GDM1 (cell line): ENCODE data around the gene LDB3.
"Not testable (repeated sequence)": the region's sequence is repeated elsewhere in the genome, so short reads cannot be mapped to it uniquely, and the experiment has no call there.

Source experiments
- DNase-seq: peaks from one replicate; lab custom pipeline; 2025; lab: John Stamatoyannopoulos, UW

LDB3 gene

DNA sequence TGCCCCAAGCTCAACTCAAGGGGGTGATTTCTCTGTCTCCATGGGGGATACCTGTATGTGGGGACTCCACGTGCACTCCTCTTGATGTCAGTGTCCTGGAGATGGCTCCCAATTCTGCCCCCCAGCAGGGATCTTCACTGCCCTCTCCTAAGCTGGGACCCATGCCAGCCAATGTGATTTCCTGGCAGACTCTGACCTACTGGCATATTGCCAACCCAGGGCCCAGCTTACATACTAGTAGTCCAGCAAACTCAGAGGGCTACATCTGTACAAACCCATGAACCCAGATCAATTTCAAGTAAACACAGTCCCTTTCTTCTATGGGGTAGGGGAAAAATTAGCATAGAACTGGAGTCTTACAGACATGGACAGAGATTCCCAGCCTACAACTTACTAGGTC is 61.9 kb downstream of the LDB3 start:
- no peak for DNase-seq

DNA sequence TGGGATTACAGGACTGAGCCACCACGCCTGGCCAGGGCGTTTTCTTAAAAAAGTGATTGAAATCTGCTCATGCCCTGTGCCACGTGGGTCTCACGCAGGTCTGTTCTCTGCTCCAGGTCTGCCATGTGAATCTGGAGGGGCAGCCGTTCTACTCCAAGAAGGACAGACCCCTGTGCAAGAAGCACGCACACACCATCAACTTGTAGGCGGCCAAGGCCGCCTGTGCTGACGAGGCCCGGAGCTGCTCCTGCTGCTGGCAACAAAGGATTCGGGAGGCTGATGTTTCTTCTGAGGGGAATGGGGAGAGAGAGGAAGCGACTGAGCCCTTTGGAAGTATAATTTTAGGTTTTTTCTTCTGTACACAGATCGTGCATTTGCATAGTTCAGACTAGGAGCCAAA is 64.5 kb downstream of the LDB3 start:
- DNase-seq: no peak

DNA sequence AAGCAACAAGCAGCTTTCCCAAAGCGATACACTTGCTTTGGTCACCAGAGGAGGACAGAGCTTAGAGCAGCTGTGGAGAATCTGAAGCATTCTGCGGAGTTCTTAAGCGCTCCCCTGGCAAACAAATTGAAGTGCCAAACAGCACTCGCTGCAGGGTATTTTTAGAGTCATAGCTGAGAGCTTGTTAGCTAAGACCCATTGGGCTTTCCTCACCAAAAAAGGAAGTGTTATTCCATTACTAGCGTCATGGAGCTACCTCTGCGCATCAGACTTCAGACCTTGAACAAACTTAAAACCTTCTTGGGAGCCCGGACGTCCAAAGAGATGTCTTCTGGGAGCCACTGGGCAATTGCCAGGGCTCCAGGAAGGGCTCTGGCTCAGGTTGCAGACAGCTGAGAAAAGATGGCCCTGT is 65.0 kb downstream of the LDB3 start:
- DNase-seq: no peak

DNA sequence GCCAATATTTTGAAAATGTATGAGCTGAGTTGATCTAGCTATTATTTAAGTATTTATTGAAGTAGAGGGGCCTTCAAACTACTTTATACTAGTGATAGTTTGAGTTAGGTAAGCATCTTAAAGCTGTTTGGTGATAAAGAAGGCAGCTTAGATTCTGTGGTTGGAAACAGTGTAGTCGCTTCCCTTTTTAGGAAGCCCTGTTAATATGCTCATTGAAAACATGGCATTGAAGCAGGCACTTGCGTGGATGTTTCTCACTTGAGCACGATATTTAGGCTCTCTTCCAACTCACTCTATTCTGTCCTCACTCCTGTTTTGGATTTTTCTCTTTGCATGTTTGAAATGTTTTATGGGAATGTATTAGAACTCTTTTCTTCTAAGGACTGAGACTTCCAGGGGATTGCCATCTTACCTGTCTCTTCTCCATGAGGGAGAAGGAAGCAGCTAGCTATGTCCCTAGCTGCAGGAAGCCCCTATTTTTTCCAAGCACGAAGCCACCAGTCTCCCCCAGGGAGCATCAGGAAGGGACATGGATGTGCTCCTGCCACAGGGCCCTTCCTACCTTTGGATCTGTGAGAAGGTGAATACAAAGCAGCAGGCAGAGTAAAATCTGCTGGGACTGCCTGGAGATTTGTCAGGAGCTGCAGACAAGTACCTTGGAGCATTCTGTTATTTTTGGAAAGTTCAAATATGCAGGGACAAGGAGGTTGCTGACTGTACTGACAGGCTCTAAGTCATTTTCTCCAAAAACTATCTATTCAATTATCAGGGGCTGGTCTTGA is 66.1 kb downstream of the LDB3 start:
- DNase-seq: peak; percentile 24

DNA sequence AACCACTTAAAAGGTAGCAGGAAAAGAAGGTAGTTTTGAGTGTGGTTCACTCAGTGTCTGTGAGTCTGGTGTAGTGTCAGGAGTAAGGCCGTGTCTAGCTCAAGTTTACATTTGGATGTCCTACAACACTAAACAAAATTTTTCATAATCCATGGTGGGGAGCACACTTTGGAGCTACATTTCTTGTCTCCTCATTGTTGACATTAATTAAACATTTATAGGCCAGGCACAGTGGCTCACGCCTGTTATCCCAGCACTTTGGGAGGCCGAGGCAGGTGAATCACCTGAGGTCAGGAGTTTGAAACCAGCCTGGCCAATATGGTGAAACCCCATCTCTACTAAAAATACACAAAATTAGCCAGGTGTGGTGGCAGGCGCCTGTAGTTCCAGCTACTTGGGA is 67.0 kb downstream of the LDB3 start:
- not testable (repeated sequence) for DNase-seq

DNA sequence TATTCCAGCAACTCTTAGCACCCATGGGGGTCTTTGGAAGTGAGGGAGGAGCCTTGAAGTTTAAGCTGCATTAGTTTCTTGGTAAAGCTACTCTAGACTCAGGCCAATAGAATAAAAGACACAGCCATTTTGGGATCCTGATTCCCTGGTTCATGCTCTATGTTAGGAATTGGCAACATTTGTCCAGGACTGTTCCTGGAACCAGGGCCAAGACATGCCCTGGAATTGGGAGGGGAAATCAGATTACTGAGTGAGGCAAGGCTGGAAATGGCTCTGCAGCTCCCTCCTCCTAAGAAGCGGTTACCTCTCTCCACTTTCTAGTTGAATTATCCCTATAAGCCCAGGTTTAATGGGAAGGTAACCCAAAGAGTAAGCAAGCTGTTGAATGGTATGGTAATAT is 73.9 kb downstream of the LDB3 start:
- DNase-seq: no peak

DNA sequence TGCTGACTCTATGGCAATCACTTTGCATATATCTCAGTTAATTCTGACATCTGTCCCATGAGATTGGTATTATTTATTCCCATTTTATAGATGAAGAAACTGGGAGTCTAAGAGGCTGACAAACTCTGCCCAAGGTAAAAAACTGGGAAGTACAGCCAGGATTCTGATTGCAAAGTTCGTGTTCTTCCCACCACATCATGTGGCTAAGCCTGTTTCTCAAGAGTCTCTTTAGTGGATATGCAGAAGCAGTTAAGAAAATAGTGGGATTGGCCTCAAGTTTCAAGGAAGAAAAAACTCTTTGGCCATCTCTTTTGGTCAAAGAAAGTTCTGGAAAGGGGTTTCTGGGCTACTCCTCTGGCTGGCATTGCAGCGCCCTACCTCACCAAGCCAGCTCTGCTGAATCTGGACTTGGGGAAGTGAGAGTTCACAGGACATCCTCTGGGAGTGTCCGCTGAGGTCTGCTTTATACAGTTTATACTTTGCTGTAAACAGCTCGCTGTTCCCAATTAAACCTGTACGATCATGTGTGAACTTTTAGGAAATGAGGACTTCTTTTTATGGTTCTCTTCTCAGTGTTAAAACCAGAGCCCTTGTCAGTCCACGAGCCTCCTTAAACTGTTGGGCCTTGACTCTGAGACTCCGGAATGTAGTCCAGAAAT is 75.9 kb downstream of the LDB3 start:
- DNase-seq: no peak

DNA sequence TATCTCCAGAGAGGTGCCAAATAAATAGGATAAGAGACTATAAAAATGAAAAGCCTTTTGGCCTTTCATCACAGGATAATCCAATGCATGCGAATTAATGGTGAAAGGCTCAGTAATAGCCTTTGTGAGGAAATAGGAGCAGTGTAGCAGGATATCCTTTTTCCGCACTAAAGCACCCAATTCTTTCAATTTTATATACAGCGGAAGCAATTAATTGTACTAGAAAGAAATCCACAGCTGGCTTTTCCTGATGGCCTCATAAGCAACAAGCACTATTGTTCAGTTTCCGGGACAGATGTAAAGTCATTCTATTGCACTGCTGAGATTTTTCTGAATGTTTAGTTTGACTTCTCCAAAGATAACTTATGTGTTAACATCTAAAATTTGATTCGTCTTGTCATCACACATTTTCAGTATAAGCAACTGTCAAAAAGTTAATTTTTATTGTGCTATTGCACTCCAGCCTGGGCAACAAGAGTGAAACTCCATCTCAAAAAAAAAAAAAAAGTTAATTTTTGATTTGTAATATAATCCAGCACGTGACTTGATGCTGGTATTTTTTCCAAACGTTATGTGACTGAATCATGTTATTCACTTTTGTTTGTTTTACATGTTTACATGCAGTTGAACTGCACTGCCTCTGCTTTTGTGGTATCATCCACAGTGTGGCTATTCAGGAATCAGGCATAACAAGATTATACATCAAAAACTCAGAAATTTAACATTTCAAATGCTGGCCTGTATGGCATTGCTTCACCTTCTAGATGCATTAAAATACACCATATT is 79.7 kb downstream of the LDB3 start:
- no peak for DNase-seq

DNA sequence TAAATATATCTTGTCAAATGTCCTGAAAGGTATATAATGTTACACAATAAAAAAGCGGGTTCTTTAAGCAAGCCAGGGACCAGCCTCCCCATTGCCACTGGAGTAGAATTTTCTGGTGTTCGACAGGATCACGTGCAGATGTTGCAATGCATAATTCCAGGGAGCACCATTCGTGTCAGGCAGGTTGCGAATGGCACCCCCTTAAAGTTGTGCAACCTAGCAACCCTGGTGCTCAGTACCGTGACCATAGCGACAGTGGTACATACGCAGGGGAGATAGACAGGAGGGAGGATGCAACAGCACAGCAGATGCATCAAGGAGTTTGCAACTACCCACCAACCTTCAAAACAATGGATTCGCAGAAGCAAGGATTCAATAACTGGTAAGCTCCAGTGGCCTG is 81.5 kb downstream of the LDB3 start:
- no peak for DNase-seq

DNA sequence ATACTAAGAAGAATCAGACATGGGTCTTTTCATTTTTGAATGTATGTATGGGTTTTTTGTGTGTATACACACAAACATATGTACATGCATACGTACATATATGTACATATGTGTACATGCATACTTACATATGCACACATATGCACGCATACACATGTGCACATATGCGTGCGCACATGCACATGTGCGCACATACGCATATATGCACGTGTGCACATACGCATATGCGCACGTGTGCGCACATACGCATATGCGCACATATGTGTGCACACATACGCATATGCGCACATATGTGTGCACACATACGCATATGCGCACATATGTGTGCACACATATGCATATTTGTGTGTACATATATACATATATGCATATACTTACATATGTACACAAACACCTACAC is 83.2 kb downstream of the LDB3 start:
- no peak for DNase-seq

DNA sequence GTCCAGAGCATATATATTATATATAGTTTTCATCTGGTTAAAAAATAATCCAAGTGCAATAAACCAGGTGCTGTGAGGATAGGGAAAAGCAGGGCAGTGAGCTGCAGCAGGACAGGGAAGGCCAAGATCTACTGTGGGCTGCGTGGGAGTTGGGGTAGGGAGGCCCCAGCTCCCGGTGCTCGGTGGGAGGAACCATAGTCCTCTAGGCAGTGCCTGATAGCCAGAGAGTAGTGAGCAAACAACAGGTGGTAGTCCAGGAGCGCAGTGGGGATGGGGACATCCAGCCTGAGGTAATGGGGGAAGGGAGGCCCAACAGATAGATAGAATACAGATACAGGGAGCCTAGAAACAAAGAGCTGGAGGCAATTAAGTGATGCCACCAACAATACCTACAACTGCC is 84.0 kb downstream of the LDB3 start:
- no peak for DNase-seq

DNA sequence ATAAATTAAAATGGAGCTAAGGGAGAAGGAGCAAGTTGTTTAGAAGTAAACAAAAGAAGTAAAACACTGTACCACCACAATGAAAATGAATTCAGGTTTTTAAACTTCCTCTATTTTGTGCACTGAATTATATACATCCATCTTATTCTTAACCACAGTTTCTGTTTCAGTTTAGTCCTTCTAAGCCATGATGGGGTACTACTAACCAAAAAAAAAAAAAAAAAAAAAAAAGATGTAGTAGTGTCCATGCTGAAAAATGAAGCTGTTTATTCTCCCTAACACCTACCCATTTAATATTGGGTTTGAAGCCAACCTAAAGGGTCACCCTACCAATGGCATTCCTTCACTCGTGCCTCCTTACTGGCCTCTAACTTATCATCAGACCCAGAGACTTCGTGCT is 84.7 kb downstream of the LDB3 start:
- DNase-seq: no peak

DNA sequence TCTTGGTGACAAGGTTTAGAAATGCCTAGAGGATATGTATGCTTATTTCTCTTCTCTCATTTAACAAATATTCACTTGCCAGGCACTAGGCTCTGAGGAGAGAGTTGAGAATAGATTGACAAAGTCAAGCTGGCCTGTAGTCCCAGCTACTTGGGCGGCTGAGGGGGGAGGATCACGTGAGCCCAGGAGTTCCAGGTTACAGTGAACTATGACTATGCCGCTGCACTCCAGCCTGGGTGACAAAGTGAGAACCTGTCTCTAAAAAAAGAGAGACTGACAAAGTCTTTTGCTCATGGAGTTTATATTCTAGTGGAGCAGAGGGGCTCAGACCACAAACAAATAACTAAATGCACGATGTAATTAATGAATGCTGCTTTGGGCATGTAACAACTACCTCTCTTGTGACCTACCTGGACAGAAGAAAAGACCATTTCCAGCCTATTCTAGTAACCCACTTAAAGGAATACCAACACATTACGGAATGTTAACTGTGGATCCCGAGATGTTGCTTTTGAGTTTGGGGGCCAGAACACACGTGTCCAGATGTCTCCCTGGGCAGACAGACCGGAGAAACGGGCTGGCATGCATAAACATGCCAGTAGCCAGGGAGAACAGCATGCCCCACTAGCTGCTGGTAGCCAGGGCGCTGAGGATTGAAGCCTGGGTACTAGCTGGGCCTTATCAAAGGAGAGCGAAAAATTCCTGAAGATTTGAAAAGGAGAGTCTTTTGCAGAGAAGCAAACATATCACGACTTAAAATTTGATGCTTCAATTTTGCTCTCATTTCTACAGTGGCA is 85.5 kb downstream of the LDB3 start:
- no peak for DNase-seq

DNA sequence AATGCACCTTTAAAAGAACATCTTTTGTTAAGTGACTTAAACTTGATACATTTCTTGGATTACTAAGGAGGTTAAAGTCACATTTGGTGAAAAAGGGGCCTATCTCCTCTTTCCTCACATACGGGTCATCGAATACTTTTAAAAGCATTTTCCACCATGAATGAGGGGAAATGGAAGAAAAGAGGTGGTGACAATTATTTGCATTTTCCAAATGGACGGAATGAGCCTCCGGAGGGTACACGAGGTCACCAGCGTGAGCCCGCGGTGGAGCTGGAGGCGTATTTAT is 87.1 kb downstream of the LDB3 start:
- DNase-seq: no peak

DNA sequence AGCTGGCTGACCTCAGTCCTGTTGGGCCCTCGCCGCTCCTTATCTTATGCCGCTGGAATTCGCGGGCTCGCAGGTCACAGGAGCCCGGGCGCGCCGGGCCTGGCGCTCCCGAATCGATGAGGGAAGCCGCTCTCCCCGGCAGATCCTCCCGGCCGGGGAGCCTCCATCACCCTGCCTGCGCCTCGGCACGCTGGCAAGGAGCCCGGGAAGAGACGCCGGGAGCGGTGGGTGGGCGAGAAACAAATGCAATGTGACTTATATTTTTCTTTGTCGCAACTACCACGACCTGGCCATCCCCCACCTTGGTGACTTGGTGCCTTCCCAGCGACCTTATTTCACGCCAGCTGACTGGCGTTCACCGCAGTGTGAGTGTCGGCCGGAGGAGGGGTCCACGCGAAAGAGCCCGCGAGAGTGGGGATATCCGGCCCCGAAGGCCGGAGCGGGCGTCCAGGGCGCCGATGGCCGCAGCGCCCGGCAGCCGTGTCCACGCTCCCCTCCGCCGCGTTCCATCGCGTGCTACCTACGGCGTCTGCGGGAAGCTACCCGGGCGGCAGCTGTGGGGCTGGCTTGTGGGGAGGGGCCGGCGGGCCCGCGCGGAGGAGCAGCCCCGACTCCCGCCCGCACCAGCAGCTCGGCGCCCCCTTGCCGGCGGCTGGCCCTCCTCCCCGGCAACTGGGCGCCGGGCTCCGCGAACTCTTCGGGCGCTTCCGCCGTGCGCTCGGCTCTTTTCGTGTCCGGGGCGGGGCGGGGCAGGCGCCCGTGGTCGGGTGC is 87.6 kb downstream of the LDB3 start:
- peak; percentile 92 for DNase-seq

DNA sequence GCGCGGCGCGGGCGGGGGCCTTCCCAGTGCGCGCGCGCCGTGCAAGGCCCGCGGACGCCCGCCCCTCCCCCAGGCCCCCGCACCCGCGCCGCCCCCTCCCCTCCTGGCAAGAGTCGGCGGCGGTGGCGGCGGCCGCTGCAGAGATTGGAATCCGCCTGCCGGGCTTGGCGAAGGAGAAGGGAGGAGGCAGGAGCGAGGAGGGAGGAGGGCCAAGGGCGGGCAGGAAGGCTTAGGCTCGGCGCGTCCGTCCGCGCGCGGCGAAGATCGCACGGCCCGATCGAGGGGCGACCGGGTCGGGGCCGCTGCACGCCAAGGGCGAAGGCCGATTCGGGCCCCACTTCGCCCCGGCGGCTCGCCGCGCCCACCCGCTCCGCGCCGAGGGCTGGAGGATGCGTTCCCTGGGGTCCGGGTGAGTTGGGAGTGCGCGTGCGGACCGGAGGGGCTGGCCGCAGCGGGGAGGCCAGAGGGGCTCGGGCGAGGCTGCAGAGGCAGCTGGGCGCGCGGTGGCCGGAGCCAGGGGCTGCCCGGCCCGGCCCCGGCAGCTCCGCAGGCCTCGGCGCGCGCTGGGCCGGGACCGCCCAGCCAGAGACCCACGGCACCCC is 88.3 kb downstream of the LDB3 start, which contains the start of gene BMPR1A:
TSS of gene BMPR1A (plus strand) at position 109 of the 602 bp plus-strand sequence. CDS start 119,400 bp downstream, outside the sequence.
- DNase-seq: no peak

DNA sequence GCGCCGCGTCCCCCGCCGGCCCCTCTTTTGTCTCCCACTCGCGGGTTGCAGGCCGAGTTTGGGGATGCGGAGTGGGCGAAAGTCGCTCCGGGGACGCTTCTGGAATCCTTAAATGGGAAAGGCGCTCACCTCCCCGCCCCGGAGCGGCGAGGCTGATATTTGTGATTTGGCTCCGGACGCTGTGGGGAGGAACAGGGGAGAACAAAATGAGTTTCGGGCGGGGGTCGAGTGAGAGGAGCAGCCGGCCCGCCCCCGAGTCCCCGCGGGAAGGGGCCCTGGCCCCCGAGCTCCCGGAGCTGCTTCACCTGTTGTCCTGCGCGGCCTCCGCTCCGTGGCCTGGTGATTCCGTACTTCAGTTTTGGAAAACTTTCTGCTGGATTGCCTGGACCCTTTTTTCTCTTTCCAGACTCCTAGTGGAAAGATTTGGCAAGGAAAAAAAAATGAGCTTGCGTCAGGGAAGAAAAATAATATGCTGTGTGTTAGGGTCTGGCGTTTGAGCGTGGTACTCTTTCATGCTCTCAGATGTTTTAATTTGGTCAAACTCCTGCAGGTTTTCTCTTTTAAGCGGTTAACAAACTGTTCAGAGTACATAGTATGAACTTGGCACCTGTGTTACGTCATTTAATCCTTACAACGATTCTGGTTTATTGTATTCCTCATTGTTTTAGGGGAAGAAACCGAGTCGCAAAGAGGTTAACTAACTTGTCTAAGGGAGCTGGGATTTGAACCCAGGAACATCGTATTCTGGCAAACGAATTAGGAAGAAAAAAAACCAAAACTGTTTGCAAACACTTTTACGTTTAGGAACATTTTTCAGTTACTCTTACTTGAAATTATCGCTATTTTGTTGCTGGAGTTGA is 89.0 kb downstream of the LDB3 start:
- DNase-seq: no peak

DNA sequence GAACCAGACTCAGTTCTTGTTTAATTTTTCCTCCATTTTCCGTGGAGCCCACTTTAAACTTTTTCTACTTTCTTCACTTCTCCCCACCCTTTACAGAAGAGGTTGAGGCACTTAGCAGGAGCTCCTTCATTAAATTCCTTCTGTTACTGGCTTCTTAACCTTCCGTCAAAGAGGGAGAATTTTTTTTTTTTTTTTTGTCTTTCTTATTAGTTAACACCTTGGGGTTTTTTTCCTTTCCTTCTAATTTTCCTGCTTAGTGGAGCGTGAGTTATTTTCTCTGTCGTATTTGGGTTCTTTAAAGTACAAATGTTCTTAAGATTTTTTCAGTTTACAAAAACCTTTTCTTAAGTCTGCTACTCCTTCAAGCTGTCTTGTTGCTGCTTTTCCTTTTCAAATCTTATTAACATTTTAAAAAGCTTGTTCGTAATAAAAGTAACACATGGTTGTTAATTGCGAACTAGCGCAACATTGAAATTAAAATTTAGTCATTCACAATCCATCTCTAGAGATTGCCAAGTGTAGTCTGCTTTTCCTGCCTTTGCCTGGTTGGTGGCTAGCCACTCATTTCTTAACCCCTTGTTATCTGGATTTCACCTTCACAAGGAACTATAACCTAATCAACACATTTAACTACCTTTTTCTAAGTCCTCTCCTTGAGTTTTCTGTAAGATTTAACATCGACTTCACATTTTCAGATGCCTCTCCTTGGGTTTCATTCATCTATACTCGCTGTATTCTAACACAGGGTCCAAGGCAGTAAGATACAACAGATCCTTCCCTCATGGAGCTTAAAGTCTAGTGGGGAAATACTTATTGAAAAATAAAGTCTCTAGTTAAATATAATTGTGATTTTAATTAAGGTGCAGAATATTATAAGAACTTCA is 90.1 kb downstream of the LDB3 start:
- DNase-seq: no peak

DNA sequence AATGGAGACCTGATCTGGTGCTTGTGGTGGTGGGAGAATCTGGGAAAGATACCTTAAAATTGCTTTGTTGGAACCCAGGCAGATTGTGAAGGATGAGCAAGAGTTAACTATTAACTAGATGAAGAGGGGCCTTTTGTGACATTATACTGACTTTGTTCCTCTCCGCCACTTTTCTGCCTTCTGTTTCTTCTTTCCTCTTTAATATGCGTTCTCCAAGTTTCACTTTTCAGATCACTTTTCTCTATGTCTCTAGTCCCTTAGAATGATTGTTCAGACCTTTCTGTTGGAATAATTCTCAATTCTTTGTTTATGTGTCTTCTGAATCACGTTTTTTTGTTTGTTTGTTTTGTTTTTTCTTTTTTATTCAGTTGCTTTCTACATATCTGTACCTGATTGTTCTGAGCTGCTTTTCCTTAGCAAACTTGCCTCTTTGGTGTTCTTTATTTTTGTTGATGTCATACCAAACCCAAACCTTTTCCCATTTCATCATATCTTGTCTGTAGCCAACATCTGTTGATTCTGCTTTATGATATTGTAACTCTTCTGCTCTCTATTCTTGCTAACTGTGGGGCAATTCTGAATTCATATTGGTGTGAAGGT is 90.9 kb downstream of the LDB3 start:
- DNase-seq: no peak
